Prostate gland (tissue), 2 donors: ENCODE measurements around the gene LEUTX. TPM values are rescaled to one million over a fixed set of nuclear protein-coding genes. Genes with fewer than 3 reads are reported as not detected.
A peak's percentile ranks its signal among the peaks of the same experiment; 100 is the strongest.

ENCODE experiments used
- DNase-seq: peaks from one replicate; pipeline ENCODE4 v3.0.0-alpha.2; 2019; ENCODE audit warnings: low spot score
- H3K27ac ChIP-seq, 2 donors: fragments of 200-600 bp; sonication (generic); 2 replicates each; pipeline ENCODE4 v1.5.1; 2017 to 2019
- H3K27me3 ChIP-seq: fragments of 200-600 bp; sonication (generic); replicated peaks from 2 replicates; pipeline ENCODE4 v1.5.1; 2019; ENCODE audit not compliant: insufficient read depth
- H3K36me3 ChIP-seq, 2 donors: fragments of 200-600 bp; sonication (generic); 1 replicate in 1 of 2; 2 replicates in 1 of 2; pipeline versions ENCODE4 v1.5.1 to v1.8.1; 2017 to 2019
- H3K4me1 ChIP-seq: fragments of 200-600 bp; sonication (generic); replicated peaks from 2 replicates; pipeline ENCODE4 v1.5.1; 2019
- H3K4me3 ChIP-seq, 2 donors: fragments of 200-600 bp; sonication (generic); 2 replicates each; pipeline ENCODE4 v1.5.1; 2017 to 2019
- H3K9me3 ChIP-seq: fragments of 200-600 bp; sonication (generic); 2 replicates; pipeline ENCODE4 v1.5.1; 2017
- CTCF ChIP-seq, 4 experiments: fragments of 200-600 bp in 2 of 4; fragments of 450-650 bp in 2 of 4; sonication (generic) in 2 of 4; IDR thresholded peaks; 1 replicate in 3 of 4; 2 replicates in 1 of 4; pipeline ENCODE4 v1.5.1; 2016 to 2019; ENCODE audit warnings: antibody characterized with exemption in 4 of 4, mild to moderate bottlenecking in 2 of 4, moderate library complexity in 2 of 4
- POLR2A ChIP-seq: fragments of 450-650 bp; IDR thresholded peaks from one replicate; pipeline ENCODE4 v1.6.1; 2016; ENCODE audit warnings: antibody characterized with exemption, mild to moderate bottlenecking
- POLR2AphosphoS5 ChIP-seq: sonication (generic); formaldehyde crosslinking; IDR thresholded peaks from one replicate; pipeline ENCODE4 v1.6.1; 2017; ENCODE audit warnings: antibody characterized with exemption
- WGBS: methylation state at CpG from one replicate; pipeline ENCODE4 v1.1.5; 2018; 5-methylcytosine and 5-hydroxymethylcytosine counted together
- intact Hi-C: fragments of 100-400 bp; cut with DNase I; formaldehyde crosslinking; loops from one replicate; pipeline ENCODE4 v1.14.2; 2022
- total RNA-seq, 2 donors: library from RNA; depleted of rRNA; stranded (reverse); fragments of >200 nt; gene quantifications; one replicate each; pipeline ENCODE4 v1.1.0, GENCODE V29; 2016

Gene LEUTX
- total RNA-seq, 2 donors from 2014 or later = not detected

- Histone ChIP-seq H3K27me3 (no peaks in the 10 kb centered on the region), H3K36me3 (no peaks in the 10 kb centered on the region), H3K4me3 (no peak overlapping the region), H3K4me1 (no peaks in the 10 kb centered on the region), H3K9me3 (no peaks in the 10 kb centered on the region), H3K27ac (no peak overlapping the region)
- 45% methylated on average over 8 of the region's 8 CpGs for WGBS
- no peak for DNase-seq
- TF ChIP-seq CTCF (IDR thresholded peaks at IDR 0.05) = no peak
- TF ChIP-seq POLR2A = no peak
- no peak for TF ChIP-seq POLR2AphosphoS5
- intact Hi-C loops = no loop called here
Measured at GRCh38 chr19:39768334-39768733, 10.3 kb upstream of the LEUTX start.

- no peaks in the 10 kb centered on the region for H3K27me3 ChIP-seq
- intact Hi-C loops = no loop called here
- no peak overlapping the region for H3K4me3 ChIP-seq
- TF ChIP-seq POLR2AphosphoS5 (no peak), POLR2A (no peak), CTCF (IDR thresholded peaks at IDR 0.05) (no peak)
- H3K4me1 ChIP-seq = no peaks in the 10 kb centered on the region
- no peak overlapping the region for H3K27ac ChIP-seq
- no peaks in the 10 kb centered on the region for H3K9me3 ChIP-seq
- no peak for DNase-seq
- 43% methylated on average over 4 of the region's 4 CpGs for WGBS
- H3K36me3 ChIP-seq = no peaks in the 10 kb centered on the region
Measured at GRCh38 chr19:39768786-39769185, 9.9 kb upstream of the LEUTX start.

- H3K4me1 ChIP-seq = no peaks in the 10 kb centered on the region
- no peaks in the 10 kb centered on the region for H3K9me3 ChIP-seq
- no peak overlapping the region for H3K4me3 ChIP-seq
- H3K27ac ChIP-seq = no peak overlapping the region
- 85% methylated on average over 3 of the region's 3 CpGs for WGBS
- intact Hi-C loops = no loop called here
- H3K27me3 ChIP-seq = no peaks in the 10 kb centered on the region
- no peak for DNase-seq
- TF ChIP-seq POLR2A (no peak), POLR2AphosphoS5 (no peak), CTCF (IDR thresholded peaks at IDR 0.05) (no peak)
- H3K36me3 ChIP-seq = no peaks in the 10 kb centered on the region
Measured at GRCh38 chr19:39780894-39781293, 2.2 kb downstream of the LEUTX start.

- no peaks in the 10 kb centered on the region for H3K4me1 ChIP-seq
- intact Hi-C loops = no loop called here
- H3K27me3 ChIP-seq = no peaks in the 10 kb centered on the region
- DNase-seq = no peak
- no peaks in the 10 kb centered on the region for H3K36me3 ChIP-seq
- no peak overlapping the region for H3K4me3 ChIP-seq
- no peak for TF ChIP-seq POLR2A
- no peak for TF ChIP-seq CTCF (IDR thresholded peaks at IDR 0.05)
- TF ChIP-seq POLR2AphosphoS5 = no peak
- no peaks in the 10 kb centered on the region for H3K9me3 ChIP-seq
- no peak overlapping the region for H3K27ac ChIP-seq
Measured at GRCh38 chr19:39788244-39788643, 9.6 kb downstream of the LEUTX start.

GRCh38 chr19:39792999-39793546, 14.4 kb downstream of the LEUTX start:
- intact Hi-C loops = loop anchor here (2.0 kb wide), 2 partner anchors 52 to 178 kb away; partner anchors contain the start of gene PSMC4
- TF ChIP-seq POLR2A (no peak), POLR2AphosphoS5 (peak; percentile 40), CTCF (IDR thresholded peaks at IDR 0.05) (peak in 3 of 4 experiments; percentile 69 to 85 (median 71))
- Histone ChIP-seq H3K27me3 (no peaks in the 10 kb centered on the region), H3K9me3 (no peaks in the 10 kb centered on the region), H3K36me3 (no peaks in the 10 kb centered on the region), H3K4me3 (peak overlapping the region; percentile 26 to 33), H3K27ac (no peak overlapping the region), H3K4me1 (no peaks in the 10 kb centered on the region)
- peak; percentile 54 for DNase-seq
- WGBS = 0% methylated on average over 17 of the region's 17 CpGs
